ENCODE results near the gene AKT2. TPM values are rescaled to one million over a fixed set of nuclear protein-coding genes. Genes with fewer than 3 reads are reported as not detected.

Gene AKT2
- total and polyA plus RNA-seq, 2 of the 8 experiments (the other 6 are each of a cell fraction or from before 2014, with no cell fraction given), result 151 to 183 TPM

DNA sequence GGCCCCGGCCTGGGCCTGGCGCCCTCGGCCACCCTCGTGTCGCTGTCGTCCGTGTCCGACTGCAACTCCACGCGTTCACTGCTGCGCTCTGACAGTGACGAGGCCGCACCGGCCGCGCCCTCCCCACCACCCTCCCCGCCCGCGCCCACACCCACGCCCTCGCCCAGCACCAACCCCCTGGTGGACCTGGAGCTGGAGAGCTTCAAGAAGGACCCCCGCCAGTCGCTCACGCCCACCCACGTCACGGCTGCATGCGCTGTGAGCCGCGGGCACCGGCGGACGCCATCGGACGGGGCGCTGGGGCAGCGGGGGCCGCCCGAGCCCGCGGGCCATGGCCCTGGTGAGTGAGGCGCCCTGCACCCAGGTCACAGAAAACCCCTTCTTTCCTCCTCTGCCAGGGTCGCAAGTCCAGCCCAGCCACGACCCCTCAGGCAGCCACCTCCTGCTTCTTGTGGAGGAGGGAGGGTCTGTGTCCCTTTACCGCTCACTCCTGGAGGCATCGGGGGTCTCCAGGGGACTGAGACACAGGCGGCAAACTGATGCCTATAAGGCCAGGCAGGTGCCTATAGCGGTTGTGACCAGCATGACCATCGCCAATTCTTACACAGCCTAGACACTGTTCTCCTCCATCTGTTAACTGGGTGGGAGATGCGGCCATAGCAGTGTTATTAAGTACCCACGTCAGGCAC lies 71.1 kb downstream of the AKT2 start:
- H3K36me3 ChIP-seq (ENCODE audit: control insufficient read depth in 2 of 4, insufficient read depth in 4 of 4, low read length in 3 of 4), result no peaks in the 10 kb centered on the region
- no peak overlapping the region for H2AK5ac ChIP-seq (ENCODE audit: low read depth, low read length)
- H3K4me2 ChIP-seq (ENCODE audit: insufficient read depth in 1 of 2, low read depth in 2 of 2, low read length in 2 of 2), result no peak overlapping the region
- H2BK5ac ChIP-seq (ENCODE audit: low read depth, low read length), result no peak overlapping the region
- no peak overlapping the region for H3K23ac ChIP-seq (ENCODE audit: insufficient read length)
- H2BK15ac ChIP-seq (ENCODE audit: low read length), result no peak overlapping the region
- H4K91ac ChIP-seq (replicated peaks; ENCODE audit: insufficient read length, low read length), result no peak overlapping the region
- H2BK120ac ChIP-seq (replicated peaks; ENCODE audit: low read depth, low read length), result no peak overlapping the region
- no peak overlapping the region for H3K4ac ChIP-seq (replicated peaks; ENCODE audit: insufficient read length, low read depth, low read length)
- H4K8ac ChIP-seq (ENCODE audit: extremely low read depth, insufficient read depth, low read length), result no peak overlapping the region
- no peak overlapping the region for H3K56ac ChIP-seq (replicated peaks; ENCODE audit: insufficient read length, low read depth, low read length)
- peaks cover 7% of the 10 kb centered on the region; the same call in 1 of the 2 replicates for H3K23me2 ChIP-seq (ENCODE audit: low read depth, low read length)
- no peak overlapping the region for H3K27ac ChIP-seq (ENCODE audit: low read depth, low read length)
- no peaks in the 10 kb centered on the region for H3K9me3 ChIP-seq (ENCODE audit: insufficient read depth in 2 of 2, low read depth in 1 of 2, low read length in 1 of 2)
- H3K27me3 ChIP-seq (replicated peaks in 1 of 4; ENCODE audit: control insufficient read depth in 3 of 4, extremely low read depth in 1 of 4, insufficient read depth in 3 of 4, low read length in 3 of 4), result peaks cover 0 to 18% (median 13%) of the 10 kb centered on the region in 4 experiments; a peak in 6 of 7 replicates
- no peak for FAIRE-seq
- CTCF ChIA-PET (ENCODE audit: partially characterized antibody), result interaction anchor here (1.2 kb wide), 1 partner anchor 9 kb away, joined by 4 read pairs; no protein-coding TSS in a partner anchor
- no peak overlapping the region for H2AFZ ChIP-seq (ENCODE audit: low read length)
- H3K18ac ChIP-seq (ENCODE audit: extremely low read depth, low read length), result no peak overlapping the region
- no peak overlapping the region for H4K5ac ChIP-seq (ENCODE audit: insufficient read length, low read depth, low read length)
- H3K14ac ChIP-seq (ENCODE audit: insufficient read length), result no peak overlapping the region
- H2BK20ac ChIP-seq (ENCODE audit: low read length), result no peak overlapping the region
- H3K9ac ChIP-seq (replicated peaks in 1 of 4; ENCODE audit: extremely low read depth in 1 of 4, low read depth in 3 of 4, low read length in 3 of 4), result no peak overlapping the region
- POLR2A ChIA-PET (ENCODE audit: partially characterized antibody), result no interaction called here
- no peak for DNase-seq (ENCODE audit: low read depth in 1 of 2, low spot score in 2 of 2)
- H4K20me1 ChIP-seq (replicated peaks in 1 of 2; ENCODE audit: control insufficient read depth in 1 of 2, insufficient read depth in 2 of 2, low read length in 2 of 2), result peaks cover 3 to 4% of the 10 kb centered on the region in 2 experiments
- peaks cover 0 to 10% (median 6%) of the 10 kb centered on the region in 4 experiments; a peak in 5 of 7 replicates for H3K4me1 ChIP-seq (replicated peaks in 1 of 4; ENCODE audit: control insufficient read depth in 3 of 4, insufficient read depth in 4 of 4, low read length in 3 of 4)
- H3K4me3 ChIP-seq (ENCODE audit: extremely low read depth in 1 of 4, insufficient read depth in 2 of 4, low read depth in 3 of 4, low read length in 4 of 4), result no peak overlapping the region
- H3K79me2 ChIP-seq (ENCODE audit: control insufficient read depth in 1 of 2, insufficient read depth in 2 of 2, low read length in 2 of 2), result no peaks in the 10 kb centered on the region
- no peaks in the 10 kb centered on the region for H3K79me1 ChIP-seq (ENCODE audit: low read depth, low read length)
- no peak overlapping the region for H2BK12ac ChIP-seq (ENCODE audit: low read depth, low read length)
- 92% methylated on average over 29 of the region's 50 CpGs; no CpG with 5 or more reads in 1 of the 2 experiments for WGBS, 2 experiments (ENCODE audit: extremely low coverage in 1 of 2, insufficient coverage in 1 of 2, insufficient read length in 1 of 2, insufficient replicate concordance in 2 of 2, low coverage in 1 of 2, low lambda C conversion rate in 2 of 2, missing lambda C conversion rate in 1 of 2)
- TF ChIP-seq SUZ12 (IDR thresholded peaks at IDR 0.05; ENCODE audit: low read length) (no peak), RNF2 (IDR thresholded peaks at IDR 0.05; ENCODE audit: borderline replicate concordance, low read depth, low read length, missing control alignments, poor library complexity, severe bottlenecking) (no peak), NRF1 (IDR thresholded peaks at IDR 0.05; ENCODE audit: low read depth, low read length) (no peak), POLR2AphosphoS5 (IDR thresholded peaks at IDR 0.05; ENCODE audit: low read depth, low read length) (no peak), BCL11A (IDR thresholded peaks at IDR 0.05; ENCODE audit: low read depth in 2 of 2, low read length in 2 of 2) (no peak), SP1 (IDR thresholded peaks at IDR 0.05; ENCODE audit: low read depth, low read length) (no peak), RXRA (IDR thresholded peaks at IDR 0.05; ENCODE audit: insufficient read depth, low read depth, low read length) (no peak), CHD1 (IDR thresholded peaks at IDR 0.05; ENCODE audit: low read depth, low read length) (no peak)
- TF ChIP-seq, protein P1, sequence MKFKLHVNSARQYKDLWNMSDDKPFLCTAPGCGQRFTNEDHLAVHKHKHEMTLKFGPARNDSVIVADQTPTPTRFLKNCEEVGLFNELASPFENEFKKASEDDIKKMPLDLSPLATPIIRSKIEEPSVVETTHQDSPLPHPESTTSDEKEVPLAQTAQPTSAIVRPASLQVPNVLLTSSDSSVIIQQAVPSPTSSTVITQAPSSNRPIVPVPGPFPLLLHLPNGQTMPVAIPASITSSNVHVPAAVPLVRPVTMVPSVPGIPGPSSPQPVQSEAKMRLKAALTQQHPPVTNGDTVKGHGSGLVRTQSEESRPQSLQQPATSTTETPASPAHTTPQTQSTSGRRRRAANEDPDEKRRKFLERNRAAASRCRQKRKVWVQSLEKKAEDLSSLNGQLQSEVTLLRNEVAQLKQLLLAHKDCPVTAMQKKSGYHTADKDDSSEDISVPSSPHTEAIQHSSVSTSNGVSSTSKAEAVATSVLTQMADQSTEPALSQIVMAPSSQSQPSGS (IDR thresholded peaks at IDR 0.05; ENCODE audit: low read length), result no peak
- TF ChIP-seq, protein P2, sequence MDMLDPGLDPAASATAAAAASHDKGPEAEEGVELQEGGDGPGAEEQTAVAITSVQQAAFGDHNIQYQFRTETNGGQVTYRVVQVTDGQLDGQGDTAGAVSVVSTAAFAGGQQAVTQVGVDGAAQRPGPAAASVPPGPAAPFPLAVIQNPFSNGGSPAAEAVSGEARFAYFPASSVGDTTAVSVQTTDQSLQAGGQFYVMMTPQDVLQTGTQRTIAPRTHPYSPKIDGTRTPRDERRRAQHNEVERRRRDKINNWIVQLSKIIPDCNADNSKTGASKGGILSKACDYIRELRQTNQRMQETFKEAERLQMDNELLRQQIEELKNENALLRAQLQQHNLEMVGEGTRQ (IDR thresholded peaks at IDR 0.05; ENCODE audit: low read length), result no peak

Data from H1 (cell line).